AG20443 (cell line): ENCODE data around the gene POTEI.
"Not testable (repeated sequence)": the region's sequence is repeated elsewhere in the genome, so short reads cannot be mapped to it uniquely, and the experiment has no call there.

Experiments
- DNase-seq: peaks from one replicate; pipeline ENCODE4 v3.0.0; 2012; ENCODE audit warnings: low spot score, mixed read lengths

The POTEI gene

GRCh38 chr2:130509228-130509627 lies at the start of gene POTEI:
POTEI (minus strand) TSS chr2:130509328; CDS start chr2:130509235, 93 bp downstream.
- not testable (repeated sequence) for DNase-seq

GRCh38 chr2:130556441-130556840 lies 47.3 kb upstream of the POTEI start:
- DNase-seq, result not testable (repeated sequence)

GRCh38 chr2:130554178-130554577 lies 45.0 kb upstream of the POTEI start:
- not testable (repeated sequence) for DNase-seq

- DNase-seq, result not testable (repeated sequence)
Observed at GRCh38 chr2:130549475-130549874, 40.3 kb upstream of the POTEI start.

GRCh38 chr2:130548418-130548817 lies 39.3 kb upstream of the POTEI start:
- not testable (repeated sequence) for DNase-seq

GRCh38 chr2:130544978-130545377 lies 35.9 kb upstream of the POTEI start:
- not testable (repeated sequence) for DNase-seq

- DNase-seq, result not testable (repeated sequence)
Observed at GRCh38 chr2:130543785-130544528, 34.8 kb upstream of the POTEI start.

GRCh38 chr2:130542789-130543188 lies 33.7 kb upstream of the POTEI start:
- not testable (repeated sequence) for DNase-seq

- DNase-seq, result not testable (repeated sequence)
Observed at GRCh38 chr2:130538271-130538670, 29.1 kb upstream of the POTEI start.

GRCh38 chr2:130536654-130537053 lies 27.5 kb upstream of the POTEI start:
- not testable (repeated sequence) for DNase-seq

GRCh38 chr2:130531672-130532071 lies 22.5 kb upstream of the POTEI start:
- DNase-seq, result not testable (repeated sequence)

GRCh38 chr2:130531225-130531624 lies 22.1 kb upstream of the POTEI start:
- DNase-seq, result not testable (repeated sequence)

GRCh38 chr2:130530212-130530611 lies 21.1 kb upstream of the POTEI start:
- not testable (repeated sequence) for DNase-seq

GRCh38 chr2:130529545-130529944 lies 20.4 kb upstream of the POTEI start:
- not testable (repeated sequence) for DNase-seq

- DNase-seq, result not testable (repeated sequence)
Observed at GRCh38 chr2:130527365-130527967, 18.3 kb upstream of the POTEI start.

- DNase-seq, result not testable (repeated sequence)
Observed at GRCh38 chr2:130522390-130522789, 13.3 kb upstream of the POTEI start.

GRCh38 chr2:130520992-130521391 lies 11.9 kb upstream of the POTEI start, which contains the start of gene CFC1B:
CFC1B (plus strand) TSS chr2:130521222; CDS start chr2:130521485, 263 bp downstream.
- not testable (repeated sequence) for DNase-seq

- not testable (repeated sequence) for DNase-seq
Observed at GRCh38 chr2:130518516-130519106, 9.5 kb upstream of the POTEI start.

GRCh38 chr2:130511747-130512451 lies 2.8 kb upstream of the POTEI start:
- not testable (repeated sequence) for DNase-seq

GRCh38 chr2:130510807-130511746 lies 1.9 kb upstream of the POTEI start:
- not testable (repeated sequence) for DNase-seq

- DNase-seq, result not testable (repeated sequence)
Observed at GRCh38 chr2:130491073-130491472, 18.1 kb downstream of the POTEI start.
